GM06990 (cell line): ENCODE data around the gene PAX5.

Source experiments
- DNase-seq: peaks from one replicate; pipeline ENCODE4 v3.0.0-alpha.2; 2011; ENCODE audit not compliant: insufficient read length; ENCODE audit errors: extremely low read depth
- H3K27me3 ChIP-seq: replicated peaks from 2 replicates; pipeline ENCODE4 v1.6.0; 2011; ENCODE audit warnings: low read length; ENCODE audit not compliant: control insufficient read depth, insufficient read depth
- H3K36me3 ChIP-seq: 2 replicates; pipeline ENCODE4 v1.5.1; 2011; ENCODE audit warnings: low read length; ENCODE audit not compliant: control insufficient read depth, insufficient read depth
- H3K4me3 ChIP-seq: replicated peaks from 2 replicates; pipeline ENCODE4 v1.5.1; 2011; ENCODE audit warnings: low read depth, mild to moderate bottlenecking, control low read depth, low read length
- CTCF ChIP-seq: IDR thresholded peaks from 2 replicates; pipeline ENCODE4 v1.5.1; 2011; ENCODE audit warnings: low read length, control low read depth, mild to moderate bottlenecking, inconsistent platforms; ENCODE audit not compliant: insufficient read depth, poor library complexity, severe bottlenecking

PAX5 gene

GRCh38 chr9:36897478-36897877, 136.6 kb downstream of the PAX5 start:
- no peak overlapping the region for H3K4me3 ChIP-seq
- peaks cover 40% of the 10 kb centered on the region for H3K36me3 ChIP-seq
- H3K27me3 ChIP-seq: no peaks in the 10 kb centered on the region
- DNase-seq: no peak
- TF ChIP-seq CTCF: no peak

GRCh38 chr9:36897019-36897418, 137.0 kb downstream of the PAX5 start:
- DNase-seq: no peak
- Histone ChIP-seq H3K27me3 (no peaks in the 10 kb centered on the region), H3K4me3 (no peak overlapping the region), H3K36me3 (peaks cover 40% of the 10 kb centered on the region)
- TF ChIP-seq CTCF: no peak

DNA sequence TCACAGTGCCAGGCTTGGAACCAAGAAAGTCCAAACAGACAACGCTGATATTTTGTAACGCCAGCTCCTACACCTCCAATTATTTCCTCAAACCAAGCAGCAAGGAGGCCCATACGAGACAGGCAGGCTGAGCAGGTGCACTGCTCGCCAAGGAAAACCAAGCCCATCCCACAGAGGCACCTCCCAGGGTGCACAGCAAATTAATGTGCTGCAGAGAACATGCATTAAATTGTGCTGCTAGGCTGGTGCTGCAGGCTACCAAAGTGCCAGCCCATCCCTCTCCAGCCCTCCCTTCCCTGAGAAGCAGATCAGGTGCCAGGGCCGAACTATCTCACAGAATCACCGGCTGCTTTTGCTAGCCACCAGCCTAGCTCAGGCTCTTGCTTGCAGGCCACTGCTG, 137.8 kb downstream of the PAX5 start:
- H3K4me3 ChIP-seq: no peak overlapping the region
- no peak for DNase-seq
- TF ChIP-seq CTCF: no peak
- peaks cover 39% of the 10 kb centered on the region for H3K36me3 ChIP-seq
- H3K27me3 ChIP-seq: no peaks in the 10 kb centered on the region

- Histone ChIP-seq H3K4me3 (no peak overlapping the region), H3K27me3 (no peaks in the 10 kb centered on the region), H3K36me3 (peaks cover 36% of the 10 kb centered on the region)
- DNase-seq: no peak
- no peak for TF ChIP-seq CTCF
Observed at GRCh38 chr9:36895744-36896260, 138.3 kb downstream of the PAX5 start.

DNA sequence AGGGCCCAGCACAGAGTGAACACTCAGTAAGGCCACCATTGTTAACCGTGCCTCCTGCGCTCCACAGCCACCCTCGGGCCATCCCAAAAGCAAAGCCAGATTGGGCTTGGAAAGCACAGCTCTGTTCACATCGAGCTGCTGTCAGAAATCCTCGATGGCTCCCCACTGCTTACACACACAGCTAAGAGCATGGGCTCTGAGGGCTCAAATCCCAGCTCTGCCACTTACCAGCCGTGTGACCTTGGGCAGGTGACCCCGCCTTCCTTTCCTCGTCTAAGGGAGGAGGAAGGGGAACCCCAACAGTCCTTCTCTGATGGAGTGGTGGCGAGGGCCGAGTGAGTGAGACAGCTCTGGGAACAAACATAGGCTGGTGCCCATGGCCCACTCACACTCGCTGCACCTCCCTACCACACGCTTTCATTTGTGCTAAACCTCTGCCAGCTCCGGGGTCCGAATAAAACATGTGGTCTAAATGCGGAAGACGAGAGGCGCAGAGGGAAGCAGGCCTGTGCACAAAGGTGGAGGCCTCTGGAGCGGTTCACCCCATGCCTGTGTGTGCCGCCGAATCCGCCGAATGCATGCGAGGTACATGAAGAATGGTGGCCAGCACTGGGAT, 139.3 kb downstream of the PAX5 start:
- TF ChIP-seq CTCF: no peak
- Histone ChIP-seq H3K36me3 (peaks cover 33% of the 10 kb centered on the region), H3K4me3 (no peak overlapping the region), H3K27me3 (no peaks in the 10 kb centered on the region)
- no peak for DNase-seq

DNA sequence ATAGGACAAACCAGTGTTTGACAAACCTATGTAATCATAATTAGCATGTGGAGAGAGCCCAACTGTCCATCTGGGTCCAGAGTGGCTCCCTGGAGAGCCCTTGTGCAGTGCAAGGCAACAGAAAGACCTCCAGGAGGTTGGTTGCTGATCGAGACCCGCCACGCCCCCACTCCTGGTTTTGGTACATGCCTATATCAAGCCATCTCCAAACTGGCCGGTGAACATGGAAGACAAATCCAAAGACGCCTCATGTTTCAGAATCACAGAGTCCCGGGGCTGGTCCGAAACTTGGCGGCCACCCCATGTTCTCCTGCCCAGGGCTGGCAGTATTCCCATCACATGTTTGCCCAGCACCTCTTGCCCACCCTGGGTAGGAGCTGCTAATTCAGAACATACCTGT, 140.2 kb downstream of the PAX5 start:
- Histone ChIP-seq H3K36me3 (peaks cover 27% of the 10 kb centered on the region), H3K4me3 (no peak overlapping the region), H3K27me3 (no peaks in the 10 kb centered on the region)
- no peak for DNase-seq
- TF ChIP-seq CTCF: no peak
